Right cardiac atrium (tissue), 5 donors: Measurements from ENCODE around the gene OR1A1. TPM values are rescaled to one million over a fixed set of nuclear protein-coding genes. Genes with fewer than 3 reads are reported as not detected.
"Not testable (repeated sequence)": the region's sequence is repeated elsewhere in the genome, so short reads cannot be mapped to it uniquely, and the experiment has no call there.

Experiments
- ATAC-seq, 2 donors: fragments of 200-7000 bp; cut with Tn5 transposase; one replicate each; pipeline versions ENCODE4 v1.8.0 to v1.9.1; 2020; ENCODE audit warnings: moderate library complexity in 2 of 2, mild to moderate bottlenecking in 1 of 2
- DNase-seq, 3 donors: peaks; one replicate each; pipeline ENCODE4 v3.0.0-alpha.2; 2020
- H3K27ac ChIP-seq: one replicate; pipeline ENCODE4 v1.5.1; 2013; ENCODE audit warnings: mild to moderate bottlenecking, low read length, control low read depth, moderate library complexity
- H3K27me3 ChIP-seq: one replicate; pipeline ENCODE4 v1.6.1; 2013; ENCODE audit not compliant: control insufficient read depth, insufficient read depth
- H3K4me1 ChIP-seq: one replicate; pipeline ENCODE4 v1.6.1; 2013; ENCODE audit warnings: low read length; ENCODE audit not compliant: control insufficient read depth, insufficient read depth
- H3K4me3 ChIP-seq: one replicate; pipeline ENCODE4 v1.5.1; 2013; ENCODE audit warnings: low read length, control low read depth
- H3K9me3 ChIP-seq: one replicate; pipeline ENCODE4 v1.6.1; 2013; ENCODE audit warnings: low read length; ENCODE audit not compliant: control insufficient read depth
- WGBS: extraction: QIAGEN DNeasy Blood & Tissue Kit; methylation state at CpG from one replicate; pipeline ENCODE4 v1.1.7; 2013; 5-methylcytosine and 5-hydroxymethylcytosine counted together
- intact Hi-C, 4 donors: fragments of 100-400 bp; cut with DNase I; formaldehyde crosslinking; loops; one replicate each; pipeline versions ENCODE4 v1.11.0 to v1.14.0; 2022 to 2023
- polyA plus RNA-seq: library from polyadenylated mRNA; stranded (reverse); fragments of 200-250 nt; gene quantifications from one replicate; pipeline ENCODE4 v1.2.3, GENCODE V29; 2013
- total RNA-seq, 4 donors: library from RNA; stranded (reverse); fragmentation: NEBNext Ultra II Directional; extraction: Animal tissue kit (Norgen Biotek cat#: 25700); gene quantifications; one replicate each; pipeline ENCODE4 v1.2.1, GENCODE V29; 2021
- donor health status: healthy with polysubstance abuse.
- donor health status: DM: no; HTN: yes; CAD: no.
- donor health status: DM: no; HTN: no; CAD: no.
- donor health status: DM: no; HTN: yes; CAD: no; lungs with severe emphysema.
- donor health status: DM: yes; HTN: yes; CAD: no.

OR1A1 gene
- total and polyA plus RNA-seq, 5 donors: not detected

GRCh38 chr17:3238685-3239084, 31.2 kb downstream of the OR1A1 start:
- H3K27me3 ChIP-seq, DNase-seq, H3K27ac ChIP-seq, H3K9me3 ChIP-seq, intact Hi-C loops, H3K4me3 ChIP-seq, H3K4me1 ChIP-seq: not testable (repeated sequence)
- WGBS: 31% methylated on average over 1 of the region's 2 CpGs
- ATAC-seq: peak; percentile 44 to 66

GRCh38 chr17:3241044-3241443, 33.6 kb downstream of the OR1A1 start:
- DNase-seq: not testable (repeated sequence)
- 86% methylated on average over 1 of the region's 1 CpG for WGBS

GRCh38 chr17:3244841-3245240, 37.4 kb downstream of the OR1A1 start:
- intact Hi-C loops, H3K4me1 ChIP-seq, DNase-seq, H3K27ac ChIP-seq, H3K27me3 ChIP-seq, ATAC-seq, H3K4me3 ChIP-seq, H3K9me3 ChIP-seq: not testable (repeated sequence)
- WGBS: 26% methylated on average over 1 of the region's 1 CpG

More at GRCh38 chr17:3241044-3241443, 33.6 kb downstream of the OR1A1 start:
- H3K4me3 ChIP-seq, H3K27me3 ChIP-seq, H3K9me3 ChIP-seq, intact Hi-C loops, ATAC-seq, H3K27ac ChIP-seq, H3K4me1 ChIP-seq: not testable (repeated sequence)

- H3K27ac ChIP-seq, H3K27me3 ChIP-seq, intact Hi-C loops, H3K4me1 ChIP-seq, DNase-seq, ATAC-seq, H3K4me3 ChIP-seq, H3K9me3 ChIP-seq: not testable (repeated sequence)
- 89% methylated on average over 1 of the region's 2 CpGs for WGBS
These were observed 41.5 kb downstream of the OR1A1 start for GRCh38 chr17:3249013-3249412.

GRCh38 chr17:3256575-3256974, 49.1 kb downstream of the OR1A1 start:
- DNase-seq: no peak
- Histone ChIP-seq H3K27ac (no peak overlapping the region), H3K27me3 (no peaks in the 10 kb centered on the region), H3K4me1 (no peaks in the 10 kb centered on the region), H3K9me3 (no peaks in the 10 kb centered on the region), H3K4me3 (no peak overlapping the region)
- intact Hi-C loops: no loop called here
- WGBS: 89% methylated on average over 8 of the region's 8 CpGs
- ATAC-seq: no peak

GRCh38 chr17:3260163-3260562, 52.7 kb downstream of the OR1A1 start:
- Histone ChIP-seq H3K27me3 (no peaks in the 10 kb centered on the region), H3K4me1 (no peaks in the 10 kb centered on the region), H3K27ac (no peak overlapping the region), H3K4me3 (no peak overlapping the region), H3K9me3 (no peaks in the 10 kb centered on the region)
- WGBS: 81% methylated on average over 1 of the region's 1 CpG
- no peak for DNase-seq
- ATAC-seq: no peak
- intact Hi-C loops: no loop called here

- H3K9me3 ChIP-seq: no peaks in the 10 kb centered on the region
- no peaks in the 10 kb centered on the region for H3K27me3 ChIP-seq
- no peaks in the 10 kb centered on the region for H3K4me1 ChIP-seq
- no peak for ATAC-seq
- intact Hi-C loops: no loop called here
- DNase-seq: no peak
- H3K4me3 ChIP-seq: no peak overlapping the region
- 73% methylated on average over 13 of the region's 13 CpGs for WGBS
- no peak overlapping the region for H3K27ac ChIP-seq
These were observed 53.1 kb downstream of the OR1A1 start for GRCh38 chr17:3260600-3260999.

Other genes with a start within 250 kb of the OR1A1 start
- not detected for gene OR1D5, start 144.1 kb upstream of the OR1A1 start, total RNA-seq
- not detected for gene OR1D5, start 144.1 kb upstream of the OR1A1 start, polyA plus RNA-seq
- not detected for gene OR1D2, start 103.2 kb upstream of the OR1A1 start, total RNA-seq
- not detected for gene OR1D2, start 103.2 kb upstream of the OR1A1 start, polyA plus RNA-seq
- gene OR1G1, start 80.1 kb upstream of the OR1A1 start, total RNA-seq: not detected
- not detected for gene OR1G1, start 80.1 kb upstream of the OR1A1 start, polyA plus RNA-seq
- not detected for gene OR1A2, start 10.1 kb upstream of the OR1A1 start, total RNA-seq
- not detected for gene OR1A2, start 10.1 kb upstream of the OR1A1 start, polyA plus RNA-seq
- gene OR3A1, start 90.7 kb downstream of the OR1A1 start, total RNA-seq: not detected
- gene OR3A1, start 90.7 kb downstream of the OR1A1 start, polyA plus RNA-seq: not detected
- under 1 TPM in 3 of 4 donors, not detected in 1; 0.56 to 0.83 (median 0.76) TPM for gene OR3A2, start 178.6 kb downstream of the OR1A1 start, total RNA-seq
- 0.05 TPM for gene OR3A2, start 178.6 kb downstream of the OR1A1 start, polyA plus RNA-seq
- not detected for gene OR1E1, start 190.7 kb downstream of the OR1A1 start, total RNA-seq
- not detected for gene OR1E1, start 190.7 kb downstream of the OR1A1 start, polyA plus RNA-seq
- gene OR3A3, start 203.7 kb downstream of the OR1A1 start, total RNA-seq: not detected
- gene OR3A3, start 203.7 kb downstream of the OR1A1 start, polyA plus RNA-seq: not detected
- not detected for gene OR1E2, start 226.2 kb downstream of the OR1A1 start, total RNA-seq
- not detected for gene OR1E2, start 226.2 kb downstream of the OR1A1 start, polyA plus RNA-seq